Testis (tissue), 2 donors: ENCODE data around the gene SMIM30.

Experiments
- CTCF ChIP-seq, 3 experiments: fragments of 450-650 bp in 2 of 3; fragments of 200-600 bp in 1 of 3; sonication (generic) in 1 of 3; IDR thresholded peaks; one replicate each; pipeline ENCODE4 v1.5.1; 2016 to 2019; ENCODE audit warnings: antibody characterized with exemption in 3 of 3, mild to moderate bottlenecking in 2 of 3, moderate library complexity in 1 of 3
- POLR2A ChIP-seq: fragments of 450-650 bp; IDR thresholded peaks from one replicate; pipeline ENCODE4 v1.6.1; 2017; ENCODE audit warnings: antibody characterized with exemption, mild to moderate bottlenecking, moderate library complexity

DNA sequence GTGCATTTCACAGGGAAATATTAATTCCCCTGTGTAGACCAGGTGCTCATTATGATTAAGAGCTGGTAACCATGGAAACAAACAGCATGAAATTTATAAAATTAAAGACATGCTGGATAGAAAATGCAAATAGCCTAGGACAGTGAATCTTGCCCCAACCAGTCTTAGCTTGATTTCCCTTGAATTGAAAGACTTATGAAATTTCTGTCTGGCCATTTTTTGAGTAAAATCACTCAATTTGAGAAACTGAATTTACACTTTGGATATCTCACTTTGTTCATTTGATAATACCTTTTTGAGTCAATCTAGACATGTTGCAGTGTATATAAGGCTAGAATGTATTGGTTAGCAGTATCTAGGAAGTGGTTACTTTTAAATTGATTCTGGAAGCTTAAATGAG lies 4.4 kb upstream of the SMIM30 start:
- TF ChIP-seq CTCF (IDR thresholded peaks at IDR 0.05) (no peak), POLR2A (no peak)
